ENCODE results near the gene COMT. TPM values are rescaled to one million over a fixed set of nuclear protein-coding genes. Genes with fewer than 3 reads are reported as not detected.

COMT gene
- total RNA-seq, 2 experiments from 2014 or later = 92.8 to 97.1 TPM

GRCh38 chr22:19984851-19985811 lies 43.6 kb downstream of the COMT start:
- ChIA-PET POLR2A (interaction anchor here (0.5 kb wide), 1 partner anchor 1907 kb away, joined by 4 read pairs; the partner anchor contains the start of gene PEX26), CTCF (interaction anchor here (2.0 kb wide), 1 partner anchor 144 kb away, joined by 7 read pairs; no protein-coding TSS in a partner anchor)
- DNase-seq = no peak
- no peaks in the 10 kb centered on the region for H3K36me3 Mint-ChIP-seq (ENCODE audit: low read depth)
- H3K4me1 Mint-ChIP-seq (ENCODE audit: low read depth) = peaks cover 3% of the 10 kb centered on the region
- H3K4me3 Mint-ChIP-seq = no peak overlapping the region
- no peaks in the 10 kb centered on the region for H3K9me3 Mint-ChIP-seq (ENCODE audit: insufficient read depth)
- ATAC-seq = no peak
- no peak overlapping the region for H3K27ac Mint-ChIP-seq
- no peaks in the 10 kb centered on the region for H3K27me3 Mint-ChIP-seq (ENCODE audit: low read depth)

DNA sequence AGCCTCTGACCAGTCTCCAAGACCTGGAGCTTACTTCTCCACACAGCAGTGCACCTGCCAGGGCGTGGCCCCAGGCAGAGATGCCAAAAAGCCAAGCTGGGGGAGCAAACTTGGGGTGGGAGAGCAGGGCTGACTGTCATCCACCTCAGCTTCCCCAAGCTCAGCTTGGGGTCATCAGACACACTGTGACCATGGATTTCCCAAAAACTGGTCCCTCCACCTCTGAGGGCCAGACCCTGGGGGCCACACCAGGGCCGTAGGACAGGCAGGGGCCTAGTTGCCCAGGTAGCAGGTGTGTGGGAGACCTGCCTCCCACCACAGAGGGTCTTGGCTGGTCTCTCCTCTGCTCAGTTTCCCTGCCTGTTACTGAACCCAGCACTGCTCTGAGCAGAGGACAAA lies 44.4 kb downstream of the COMT start:
- DNase-seq (no peak), ATAC-seq (no peak)
- Mint-ChIP-seq H3K36me3 (ENCODE audit: low read depth) (no peaks in the 10 kb centered on the region), H3K27me3 (ENCODE audit: low read depth) (no peaks in the 10 kb centered on the region), H3K9me3 (ENCODE audit: insufficient read depth) (no peaks in the 10 kb centered on the region), H3K4me1 (ENCODE audit: low read depth) (peaks cover 3% of the 10 kb centered on the region), H3K27ac (no peak overlapping the region), H3K4me3 (peak overlapping the region; percentile 15)
- ChIA-PET CTCF (no interaction called here), POLR2A (interaction anchor here (0.6 kb wide), 1 partner anchor 879 kb away, joined by 4 read pairs; no protein-coding TSS in a partner anchor)

GRCh38 chr22:19986410-19987341 lies 45.1 kb downstream of the COMT start:
- CTCF ChIA-PET = no interaction called here
- H3K9me3 Mint-ChIP-seq (ENCODE audit: insufficient read depth) = no peaks in the 10 kb centered on the region
- H3K27me3 Mint-ChIP-seq (ENCODE audit: low read depth) = no peaks in the 10 kb centered on the region
- ATAC-seq (peak; percentile 91), DNase-seq (peak; percentile 72)
- peak overlapping the region; percentile 15 for H3K4me3 Mint-ChIP-seq
- H3K4me1 Mint-ChIP-seq (ENCODE audit: low read depth) = peaks cover 3% of the 10 kb centered on the region
- H3K27ac Mint-ChIP-seq = no peak overlapping the region
- POLR2A ChIA-PET = interaction anchor here (0.6 kb wide), 2 partner anchors 17 to 879 kb away, joined by 3 to 4 read pairs; no protein-coding TSS in a partner anchor
- H3K36me3 Mint-ChIP-seq (ENCODE audit: low read depth) = no peaks in the 10 kb centered on the region

DNA sequence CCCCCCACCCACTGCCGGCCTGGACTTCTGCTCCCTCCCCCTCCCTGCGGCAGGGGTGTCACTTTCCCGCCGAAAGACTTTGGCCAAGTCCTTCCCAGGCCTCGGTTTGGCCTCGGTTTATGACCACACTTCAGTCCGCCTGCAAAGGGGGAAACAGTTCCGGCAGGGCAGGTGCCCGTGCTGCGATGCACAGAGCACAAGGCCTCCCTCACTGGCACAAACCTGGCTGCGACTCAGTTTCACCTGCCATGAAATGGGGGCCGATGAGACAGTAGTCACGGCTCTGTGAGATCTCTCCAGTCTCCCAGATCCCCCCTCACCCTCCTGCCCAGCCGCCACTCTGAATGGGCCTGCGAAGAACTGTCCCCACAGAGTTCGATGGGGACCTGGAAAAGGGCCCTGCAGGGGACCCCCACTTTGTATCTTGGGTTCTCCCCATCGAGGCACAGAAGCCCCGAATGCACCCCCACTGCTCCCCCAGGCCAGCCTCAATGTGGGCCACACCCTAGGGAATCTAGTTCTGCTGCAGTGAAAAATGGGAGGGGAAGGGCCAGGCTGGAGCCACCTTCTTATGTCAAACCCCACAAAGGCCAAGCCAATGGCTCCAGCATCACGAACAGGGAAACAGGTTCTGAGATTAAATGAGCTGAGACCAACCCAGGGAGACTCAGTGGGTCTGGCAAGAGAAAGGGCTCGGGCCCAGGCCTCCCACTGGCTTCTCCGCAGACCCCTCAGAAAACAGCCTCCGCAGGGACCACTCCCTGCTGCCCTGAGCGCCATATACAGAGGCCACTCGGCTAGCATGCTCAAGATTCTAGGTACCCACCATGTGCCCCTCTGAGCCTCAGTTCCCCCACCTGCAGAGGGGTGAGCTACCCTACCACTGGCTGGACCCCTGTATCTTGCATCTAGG lies 46.1 kb downstream of the COMT start:
- no peak overlapping the region for H3K4me3 Mint-ChIP-seq
- DNase-seq (no peak), ATAC-seq (no peak)
- H3K27ac Mint-ChIP-seq = no peak overlapping the region
- POLR2A ChIA-PET = no interaction called here
- H3K4me1 Mint-ChIP-seq (ENCODE audit: low read depth) = peaks cover 3% of the 10 kb centered on the region
- H3K27me3 Mint-ChIP-seq (ENCODE audit: low read depth) = no peaks in the 10 kb centered on the region
- H3K9me3 Mint-ChIP-seq (ENCODE audit: insufficient read depth) = no peaks in the 10 kb centered on the region
- H3K36me3 Mint-ChIP-seq (ENCODE audit: low read depth) = no peaks in the 10 kb centered on the region
- CTCF ChIA-PET = no interaction called here

DNA sequence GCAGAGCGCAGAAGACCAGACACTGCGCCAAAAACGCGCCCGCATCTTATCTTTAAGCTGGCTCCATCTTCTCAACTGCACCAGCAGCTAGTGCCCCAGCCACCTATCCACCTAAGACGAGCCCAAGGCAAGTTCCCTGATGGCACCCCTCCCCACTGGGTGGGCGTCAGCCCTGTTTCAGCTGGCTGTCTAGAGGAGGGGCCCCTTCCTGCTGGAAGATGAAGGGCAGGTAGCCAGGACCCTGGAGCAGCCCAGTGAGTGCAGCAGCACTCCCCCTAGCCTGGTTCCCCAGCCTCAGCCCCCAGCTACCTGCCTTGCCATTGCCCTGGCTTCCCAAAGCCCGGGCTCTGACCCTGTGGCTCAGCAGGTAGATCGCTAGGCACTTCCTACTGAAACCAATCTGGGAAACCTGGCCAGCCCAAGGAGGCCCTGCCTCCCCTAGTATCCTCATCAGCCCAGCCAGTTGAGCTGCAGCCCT lies 46.8 kb downstream of the COMT start:
- POLR2A ChIA-PET = interaction anchor here (0.7 kb wide), 1 partner anchor 25 kb away, joined by 3 read pairs; no protein-coding TSS in a partner anchor
- H3K27me3 Mint-ChIP-seq (ENCODE audit: low read depth) = no peaks in the 10 kb centered on the region
- ATAC-seq = no peak
- H3K27ac Mint-ChIP-seq = no peak overlapping the region
- peaks cover 3% of the 10 kb centered on the region for H3K4me1 Mint-ChIP-seq (ENCODE audit: low read depth)
- no peaks in the 10 kb centered on the region for H3K9me3 Mint-ChIP-seq (ENCODE audit: insufficient read depth)
- no peaks in the 10 kb centered on the region for H3K36me3 Mint-ChIP-seq (ENCODE audit: low read depth)
- no peak for DNase-seq
- CTCF ChIA-PET = no interaction called here
- H3K4me3 Mint-ChIP-seq = no peak overlapping the region

- ChIA-PET POLR2A (interaction anchor here (0.7 to 0.8 kb wide), 2 partner anchors 24 to 203 kb away, joined by 3 read pairs; no protein-coding TSS in a partner anchor), CTCF (no interaction called here)
- DNase-seq = no peak
- H3K4me3 Mint-ChIP-seq = no peak overlapping the region
- ATAC-seq = no peak
- H3K4me1 Mint-ChIP-seq (ENCODE audit: low read depth) = peaks cover 3% of the 10 kb centered on the region
- H3K27ac Mint-ChIP-seq = no peak overlapping the region
- H3K36me3 Mint-ChIP-seq (ENCODE audit: low read depth) = no peaks in the 10 kb centered on the region
- no peaks in the 10 kb centered on the region for H3K27me3 Mint-ChIP-seq (ENCODE audit: low read depth)
- H3K9me3 Mint-ChIP-seq (ENCODE audit: insufficient read depth) = no peaks in the 10 kb centered on the region
Observed at GRCh38 chr22:19988965-19989724, 47.6 kb downstream of the COMT start.

- Mint-ChIP-seq H3K36me3 (ENCODE audit: low read depth) (no peaks in the 10 kb centered on the region), H3K27ac (no peak overlapping the region), H3K4me3 (no peak overlapping the region), H3K27me3 (ENCODE audit: low read depth) (no peaks in the 10 kb centered on the region), H3K4me1 (ENCODE audit: low read depth) (peaks cover 3% of the 10 kb centered on the region), H3K9me3 (ENCODE audit: insufficient read depth) (no peaks in the 10 kb centered on the region)
- ATAC-seq = no peak
- ChIA-PET CTCF (no interaction called here), POLR2A (interaction anchor here (0.8 kb wide), 1 partner anchor 203 kb away, joined by 3 read pairs; no protein-coding TSS in a partner anchor)
- DNase-seq = no peak
Observed at GRCh38 chr22:19989725-19990067, 48.1 kb downstream of the COMT start.

- H3K9me3 Mint-ChIP-seq (ENCODE audit: insufficient read depth) = no peaks in the 10 kb centered on the region
- ATAC-seq (no peak), DNase-seq (no peak)
- POLR2A ChIA-PET = no interaction called here
- peaks cover 3% of the 10 kb centered on the region for H3K4me1 Mint-ChIP-seq (ENCODE audit: low read depth)
- H3K27ac Mint-ChIP-seq = no peak overlapping the region
- CTCF ChIA-PET = no interaction called here
- H3K27me3 Mint-ChIP-seq (ENCODE audit: low read depth) = no peaks in the 10 kb centered on the region
- no peaks in the 10 kb centered on the region for H3K36me3 Mint-ChIP-seq (ENCODE audit: low read depth)
- no peak overlapping the region for H3K4me3 Mint-ChIP-seq
Observed at GRCh38 chr22:19990188-19990587, 48.6 kb downstream of the COMT start.

- Mint-ChIP-seq H3K9me3 (ENCODE audit: insufficient read depth) (no peaks in the 10 kb centered on the region), H3K4me3 (no peak overlapping the region), H3K36me3 (ENCODE audit: low read depth) (no peaks in the 10 kb centered on the region), H3K4me1 (ENCODE audit: low read depth) (peaks cover 3% of the 10 kb centered on the region), H3K27me3 (ENCODE audit: low read depth) (no peaks in the 10 kb centered on the region), H3K27ac (no peak overlapping the region)
- ChIA-PET POLR2A (no interaction called here), CTCF (no interaction called here)
- ATAC-seq (no peak), DNase-seq (no peak)
Observed at GRCh38 chr22:19990609-19991394, 49.2 kb downstream of the COMT start.

DNA sequence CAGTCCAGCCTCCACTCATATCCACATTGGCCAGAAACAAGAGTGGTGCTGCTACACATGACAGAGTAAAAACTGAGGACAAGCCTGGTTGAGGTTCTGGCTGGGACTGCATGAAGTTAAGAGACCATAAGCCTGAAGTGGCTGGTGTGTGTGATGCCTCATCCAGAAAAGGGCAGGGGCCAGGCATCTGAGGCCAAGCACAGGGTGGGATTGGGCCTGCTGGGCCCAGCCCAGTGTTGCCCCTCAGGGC lies 49.7 kb downstream of the COMT start:
- Mint-ChIP-seq H3K27me3 (ENCODE audit: low read depth) (no peaks in the 10 kb centered on the region), H3K27ac (no peak overlapping the region), H3K4me1 (ENCODE audit: low read depth) (peaks cover 2% of the 10 kb centered on the region), H3K36me3 (ENCODE audit: low read depth) (no peaks in the 10 kb centered on the region), H3K9me3 (ENCODE audit: insufficient read depth) (no peaks in the 10 kb centered on the region), H3K4me3 (no peak overlapping the region)
- DNase-seq (no peak), ATAC-seq (no peak)
- CTCF ChIA-PET = no interaction called here
- POLR2A ChIA-PET = no interaction called here

Measured in activated CD8-positive, alpha-beta T cell treated with anti-CD3 and anti-CD28 coated beads, Interleukin-2, amount 10 ng/mL, durations not matched to agents 7 days and 5 days (primary cell).